GM21367 (cell line): ENCODE results near the gene VEGFA.
"Not testable (repeated sequence)": the region's sequence is repeated elsewhere in the genome, so short reads cannot be mapped to it uniquely, and the experiment has no call there.

Experiments
- ATAC-seq: cut with Tn5 transposase; IDR thresholded peaks from one replicate; pipeline ENCODE4 v1.9.1; 2021; ENCODE audit not compliant: unreplicated experiment

Gene VEGFA

GRCh38 chr6:43801495-43802181 lies 31.6 kb downstream of the VEGFA start:
- ATAC-seq = no peak

- ATAC-seq = no peak
Measured at GRCh38 chr6:43803055-43803782, 33.2 kb downstream of the VEGFA start.

GRCh38 chr6:43803783-43804549 lies 34.0 kb downstream of the VEGFA start:
- no peak for ATAC-seq

GRCh38 chr6:43804550-43805223 lies 34.7 kb downstream of the VEGFA start:
- ATAC-seq = no peak

GRCh38 chr6:43805699-43806042 lies 35.7 kb downstream of the VEGFA start:
- ATAC-seq = no peak

GRCh38 chr6:43806043-43806757 lies 36.2 kb downstream of the VEGFA start:
- ATAC-seq = no peak

GRCh38 chr6:43806758-43807227 lies 36.8 kb downstream of the VEGFA start:
- no peak for ATAC-seq

- no peak for ATAC-seq
Measured at GRCh38 chr6:43807228-43808061, 37.4 kb downstream of the VEGFA start.

- ATAC-seq = no peak
Measured at GRCh38 chr6:43808412-43808811, 38.4 kb downstream of the VEGFA start.

- ATAC-seq = no peak
Measured at GRCh38 chr6:43809417-43810305, 39.6 kb downstream of the VEGFA start.

- ATAC-seq = no peak
Measured at GRCh38 chr6:43810965-43811732, 41.1 kb downstream of the VEGFA start.

GRCh38 chr6:43811733-43812099 lies 41.7 kb downstream of the VEGFA start:
- no peak for ATAC-seq

- ATAC-seq = no peak
Measured at GRCh38 chr6:43812850-43813578, 43.0 kb downstream of the VEGFA start.

- no peak for ATAC-seq
Measured at GRCh38 chr6:43814111-43814510, 44.1 kb downstream of the VEGFA start.

- ATAC-seq = no peak
Measured at GRCh38 chr6:43814865-43815264, 44.9 kb downstream of the VEGFA start.

- ATAC-seq = no peak
Measured at GRCh38 chr6:43817192-43817591, 47.2 kb downstream of the VEGFA start.

- not testable (repeated sequence) for ATAC-seq
Measured at GRCh38 chr6:43818973-43819372, 49.0 kb downstream of the VEGFA start.
